Muscle of leg (tissue), 11 donors: ENCODE data around the gene SETD3. TPM values are rescaled to one million over a fixed set of nuclear protein-coding genes. Genes with fewer than 3 reads are reported as not detected.

Experiments used
- DNase-seq: peaks from one replicate; pipeline ENCODE4 v3.0.0; 2013
- H3K27ac ChIP-seq: one replicate; pipeline ENCODE4 v1.5.1; 2013; ENCODE audit warnings: mild to moderate bottlenecking, low read length, control low read depth
- H3K27me3 ChIP-seq: one replicate; pipeline ENCODE4 v1.6.1; 2013; ENCODE audit warnings: low read length; ENCODE audit not compliant: control insufficient read depth, insufficient read depth
- H3K36me3 ChIP-seq: one replicate; pipeline ENCODE4 v1.6.1; 2013; ENCODE audit warnings: low read length; ENCODE audit not compliant: control insufficient read depth, insufficient read depth
- H3K4me1 ChIP-seq: one replicate; pipeline ENCODE4 v1.6.1; 2013; ENCODE audit warnings: low read length; ENCODE audit not compliant: control insufficient read depth, insufficient read depth
- H3K4me3 ChIP-seq: one replicate; pipeline ENCODE4 v1.5.1; 2013; ENCODE audit warnings: low read length, control low read depth
- H3K9me3 ChIP-seq: replicated peaks from 2 replicates; pipeline ENCODE4 v1.6.1; 2013; ENCODE audit warnings: low read depth, low read length; ENCODE audit not compliant: control insufficient read depth
- WGBS: methylation state at CpG from one replicate; pipeline ENCODE4 v1.1.5; 2013; ENCODE audit warnings: missing lambda C conversion rate; ENCODE audit not compliant: insufficient coverage; 5-methylcytosine and 5-hydroxymethylcytosine counted together
- polyA plus RNA-seq, 8 donors: library from polyadenylated mRNA; unstranded; fragments of 120-200 nt; gene quantifications; one replicate each; pipeline versions ENCODE4 v1.2.1 to v1.2.3, GENCODE V29; 2013; ENCODE audit warnings: inconsistent platforms in 1 of 8, low replicate concordance in 1 of 8; ENCODE audit not compliant: insufficient read length in 8 of 8, insufficient read depth in 1 of 8
- total RNA-seq: library from RNA; stranded (reverse); fragments of 120-200 nt; gene quantifications from one replicate; pipeline ENCODE4 v1.2.4, GENCODE V29; 2013

SETD3 gene
- total and polyA plus RNA-seq, 9 donors = 53.3 to 99.2 (median 61.1) TPM

DNA sequence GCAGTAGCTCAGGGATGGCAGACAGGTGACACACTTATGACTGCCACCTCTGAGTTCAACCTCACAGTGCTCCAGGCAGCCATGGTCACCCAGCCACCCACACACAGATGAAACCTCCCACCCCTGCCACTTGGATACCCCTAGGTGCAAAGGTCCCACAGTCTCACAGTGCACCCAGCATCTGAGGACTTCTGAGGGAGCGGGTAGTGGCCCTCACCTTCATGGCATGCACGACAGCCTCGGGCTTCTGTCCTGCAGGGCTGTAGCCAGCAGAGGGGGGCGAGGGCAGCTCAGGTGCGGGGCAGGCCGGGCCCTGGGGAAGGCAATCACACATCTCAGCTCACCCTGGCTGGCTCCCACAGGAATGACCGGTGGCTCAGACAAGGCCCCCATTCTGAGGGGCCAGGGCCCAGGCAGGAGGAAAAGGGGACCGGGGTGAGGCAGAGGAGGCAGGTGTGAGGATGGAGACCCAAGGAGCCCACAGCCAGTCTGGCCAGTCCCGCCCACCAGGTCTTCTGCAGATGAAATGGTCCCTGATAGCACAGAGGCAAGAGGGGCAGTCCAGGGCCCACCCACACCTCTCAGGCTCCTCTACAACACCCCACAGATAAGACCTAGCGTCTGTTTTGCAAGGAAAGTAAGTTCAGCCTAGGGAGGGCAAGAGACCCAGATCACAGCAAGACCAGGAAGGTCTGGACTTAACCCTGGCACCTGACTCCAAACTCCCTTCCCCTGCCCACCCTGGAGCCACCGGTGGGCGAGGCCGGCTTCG lies 36.4 kb upstream of the SETD3 start:
- Histone ChIP-seq H3K36me3 (peaks cover 16% of the 10 kb centered on the region), H3K4me1 (peaks cover under 1% of the 10 kb centered on the region), H3K27me3 (no peaks in the 10 kb centered on the region), H3K27ac (no peak overlapping the region), H3K9me3 (no peaks in the 10 kb centered on the region), H3K4me3 (no peak overlapping the region)
- WGBS = 82% methylated on average over 12 of the region's 14 CpGs
- peak; percentile 3 for DNase-seq

DNA sequence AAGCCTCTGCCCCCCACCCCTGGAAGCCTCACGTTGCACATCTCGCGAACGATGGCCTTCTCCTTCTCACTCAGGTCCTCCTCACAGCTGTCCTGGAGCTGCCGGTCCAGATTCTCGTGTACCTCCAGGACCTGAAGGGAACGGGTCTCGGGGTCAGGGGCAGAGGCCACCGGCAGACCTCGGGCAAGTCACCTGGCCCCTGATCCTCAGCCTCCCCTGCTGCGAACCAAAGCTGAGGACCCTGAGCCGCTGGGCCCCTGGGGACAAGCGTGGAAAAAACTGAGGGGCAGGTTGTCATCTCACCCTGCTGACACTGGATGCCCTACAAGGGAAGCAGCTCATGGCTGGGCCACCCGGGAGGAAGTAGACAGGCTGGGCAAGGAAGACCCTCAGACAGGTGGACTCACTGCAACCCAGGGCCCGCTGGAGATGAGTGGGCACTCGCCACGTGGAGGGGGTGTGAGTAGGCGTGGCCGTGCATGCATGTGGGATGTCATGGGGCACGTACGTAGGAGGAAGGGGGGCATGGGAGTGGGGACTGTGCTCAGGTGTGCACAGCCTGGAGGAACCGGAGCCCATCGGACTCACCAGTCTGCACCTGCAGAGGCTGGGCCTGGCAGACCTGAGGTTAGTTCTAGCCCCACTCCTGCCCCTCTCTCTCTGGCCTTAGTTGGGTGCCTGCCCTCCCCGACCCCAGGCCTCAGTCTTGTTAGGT lies 35.7 kb upstream of the SETD3 start:
- peak; percentile 8 for DNase-seq
- H3K27ac ChIP-seq = no peak overlapping the region
- no peak overlapping the region for H3K4me3 ChIP-seq

DNA sequence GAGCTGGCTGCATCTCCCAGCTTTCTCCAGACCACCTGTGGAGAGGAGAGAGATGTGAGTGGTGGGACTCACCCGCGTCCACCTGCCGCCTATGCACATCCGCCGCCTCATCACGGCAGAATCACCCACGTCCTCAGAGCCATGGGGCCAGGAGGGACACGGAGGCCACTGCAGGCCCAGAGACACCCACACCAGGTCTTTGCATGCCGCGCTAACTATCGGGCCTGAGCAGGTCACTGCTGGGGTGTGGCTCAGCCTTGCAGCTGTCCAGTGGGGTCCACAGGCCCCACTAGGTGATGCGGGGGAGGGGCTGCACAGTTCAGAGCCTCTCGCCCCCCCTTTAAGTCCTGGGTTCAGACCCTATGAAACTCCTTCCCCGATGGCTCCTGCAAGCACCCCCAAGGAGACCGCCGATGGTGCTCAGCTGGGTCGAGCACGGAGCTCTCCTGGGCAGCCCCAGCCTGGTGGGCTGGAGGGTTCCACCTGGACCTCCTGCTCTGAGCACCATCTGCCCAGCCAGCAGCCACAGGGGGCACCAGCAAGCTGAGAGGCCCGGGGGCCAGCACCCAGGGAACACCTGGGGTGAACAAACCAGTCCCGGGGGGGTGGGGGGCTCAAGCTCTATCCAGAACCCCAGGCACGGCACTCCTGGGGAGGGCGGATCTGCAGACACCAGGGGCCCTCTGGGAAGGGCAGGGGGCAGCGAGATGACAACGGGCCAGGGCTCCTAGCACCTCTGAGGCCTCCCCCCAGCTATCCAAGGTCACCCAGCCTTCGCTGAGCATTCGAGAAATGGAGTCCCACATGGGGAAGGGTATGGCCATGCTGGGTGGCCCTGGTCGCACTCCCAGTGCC lies 34.9 kb upstream of the SETD3 start:
- Histone ChIP-seq H3K4me3 (no peak overlapping the region), H3K4me1 (peaks cover 8% of the 10 kb centered on the region), H3K27ac (no peak overlapping the region), H3K36me3 (peaks cover 26% of the 10 kb centered on the region), H3K9me3 (no peaks in the 10 kb centered on the region), H3K27me3 (no peaks in the 10 kb centered on the region)
- DNase-seq = peak; percentile 10
- WGBS = 82% methylated on average over 17 of the region's 27 CpGs

More for the DNA sequence above, 35.7 kb upstream of the SETD3 start:
- no peaks in the 10 kb centered on the region for H3K27me3 ChIP-seq
- WGBS = 84% methylated on average over 23 of the region's 24 CpGs
- H3K4me1 ChIP-seq = peaks cover 5% of the 10 kb centered on the region
- peaks cover 22% of the 10 kb centered on the region for H3K36me3 ChIP-seq
- H3K9me3 ChIP-seq = no peaks in the 10 kb centered on the region

- H3K9me3 ChIP-seq = no peaks in the 10 kb centered on the region
- no peaks in the 10 kb centered on the region for H3K27me3 ChIP-seq
- DNase-seq = no peak
- H3K36me3 ChIP-seq = peaks cover 30% of the 10 kb centered on the region
- H3K4me3 ChIP-seq = no peak overlapping the region
- peaks cover 9% of the 10 kb centered on the region for H3K4me1 ChIP-seq
- WGBS = 86% methylated on average over 16 of the region's 20 CpGs
- no peak overlapping the region for H3K27ac ChIP-seq
These were observed 34.1 kb upstream of the SETD3 start for GRCh38 chr14:99514552-99515300.

DNA sequence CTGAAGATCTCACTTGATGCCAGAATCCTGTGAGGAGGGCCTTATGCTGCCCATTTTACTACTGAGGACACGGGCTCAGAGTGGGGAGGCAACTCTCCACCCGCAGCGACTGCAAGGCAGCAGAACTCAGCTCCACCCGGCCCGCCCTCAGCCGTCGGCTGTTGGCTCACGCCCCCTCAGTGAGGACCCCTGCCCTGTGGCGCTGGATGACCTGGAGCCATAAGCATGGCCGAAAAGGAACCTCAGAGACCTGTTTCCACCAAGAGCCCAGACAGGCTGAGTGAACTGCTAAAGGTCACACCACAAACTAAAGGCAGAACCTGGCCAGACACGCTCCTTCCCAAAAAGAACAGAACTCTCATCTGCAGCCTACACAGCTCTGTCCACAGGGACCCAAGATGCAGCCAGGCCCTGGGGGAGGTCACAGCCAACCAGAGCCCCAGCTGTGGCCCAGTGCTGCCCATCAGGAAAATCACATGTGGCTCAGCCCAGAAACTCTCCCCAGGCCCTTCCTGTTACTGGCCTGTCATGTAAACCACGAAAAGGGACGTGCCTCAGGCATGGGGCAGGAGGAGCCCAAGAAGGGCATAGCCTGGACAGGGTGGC lies 33.4 kb upstream of the SETD3 start:
- Histone ChIP-seq H3K27ac (no peak overlapping the region), H3K9me3 (no peaks in the 10 kb centered on the region), H3K4me3 (no peak overlapping the region), H3K36me3 (peaks cover 37% of the 10 kb centered on the region), H3K4me1 (peaks cover 9% of the 10 kb centered on the region), H3K27me3 (no peaks in the 10 kb centered on the region)
- DNase-seq = no peak
- 81% methylated on average over 12 of the region's 13 CpGs for WGBS

DNA sequence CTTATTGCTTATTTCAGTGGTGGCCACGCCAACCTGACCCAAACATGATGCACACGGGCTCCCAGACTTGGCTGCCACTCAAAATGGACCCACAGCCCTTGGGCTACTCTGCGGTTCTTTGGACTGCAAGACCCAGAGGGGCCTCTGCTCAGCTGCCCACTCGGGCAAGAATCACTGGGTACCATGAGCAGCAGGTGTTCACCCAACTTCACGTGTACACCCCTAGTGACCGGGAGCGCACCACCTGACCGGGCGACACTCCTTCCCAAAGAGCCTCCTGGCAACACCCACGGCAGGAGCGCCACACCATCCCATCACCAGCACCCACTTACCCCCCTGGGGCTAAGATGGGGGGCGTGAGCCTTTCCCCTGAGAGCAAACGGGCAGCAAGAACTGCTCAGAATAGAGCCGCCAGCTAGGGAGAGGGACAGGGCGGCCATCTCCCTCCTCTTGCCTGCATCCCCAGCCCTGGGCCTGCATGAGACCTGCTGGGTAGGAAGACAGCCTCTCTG lies 32.6 kb upstream of the SETD3 start:
- Histone ChIP-seq H3K27me3 (no peaks in the 10 kb centered on the region), H3K9me3 (no peaks in the 10 kb centered on the region), H3K4me1 (peaks cover 9% of the 10 kb centered on the region), H3K4me3 (no peak overlapping the region), H3K27ac (no peak overlapping the region), H3K36me3 (peaks cover 45% of the 10 kb centered on the region)
- WGBS = 82% methylated on average over 10 of the region's 15 CpGs
- no peak for DNase-seq

- Histone ChIP-seq H3K27me3 (no peaks in the 10 kb centered on the region), H3K9me3 (no peaks in the 10 kb centered on the region), H3K27ac (no peak overlapping the region), H3K36me3 (peaks cover 51% of the 10 kb centered on the region), H3K4me3 (no peak overlapping the region), H3K4me1 (peaks cover 9% of the 10 kb centered on the region)
- WGBS = 90% methylated on average over 13 of the region's 16 CpGs
- no peak for DNase-seq
These were observed 32.0 kb upstream of the SETD3 start for GRCh38 chr14:99512571-99513182.

- WGBS = 77% methylated on average over 5 of the region's 10 CpGs
- H3K4me3 ChIP-seq = no peak overlapping the region
- no peaks in the 10 kb centered on the region for H3K9me3 ChIP-seq
- no peaks in the 10 kb centered on the region for H3K27me3 ChIP-seq
- DNase-seq = no peak
- peaks cover 57% of the 10 kb centered on the region for H3K36me3 ChIP-seq
- H3K4me1 ChIP-seq = peaks cover 9% of the 10 kb centered on the region
- no peak overlapping the region for H3K27ac ChIP-seq
These were observed 31.4 kb upstream of the SETD3 start for GRCh38 chr14:99512110-99512449.
